HEK293T (cell line): ENCODE measurements around the gene KRTAP10-3.

Experiments
- CTCF ChIA-PET: fragments of 350-600 bp; formaldehyde crosslinking; extraction: SDS; loops from one replicate; lab custom pipeline; 2021; ENCODE audit warnings: antibody characterized with exemption, inconsistent platforms; lab: Yijun Ruan, JAX
- POLR2A ChIA-PET: fragments of 350-600 bp; formaldehyde crosslinking; extraction: SDS; loops from one replicate; lab custom pipeline; 2020; ENCODE audit warnings: antibody characterized with exemption, inconsistent platforms; lab: Yijun Ruan, JAX
- DNase-seq: peaks from one replicate; pipeline ENCODE4 v3.0.0; 2012; ENCODE audit warnings: mixed read lengths; ENCODE audit errors: extremely low spot score
- ARNT ChIP-seq: fragments of 450-650 bp; IDR thresholded peaks from 2 replicates; pipeline ENCODE4 v1.6.1; 2017; ENCODE audit warnings: mild to moderate bottlenecking
- BHLHE40 ChIP-seq: fragments of 450-650 bp; IDR thresholded peaks from 2 replicates; pipeline ENCODE4 v1.6.1; 2016; ENCODE audit warnings: mild to moderate bottlenecking, moderate library complexity, borderline replicate concordance
- CTBP1 ChIP-seq: fragments of 450-650 bp; IDR thresholded peaks from 2 replicates; pipeline ENCODE4 v1.6.1; 2016; ENCODE audit warnings: borderline replicate concordance
- ELF4 ChIP-seq: fragments of 450-650 bp; IDR thresholded peaks from 2 replicates; pipeline ENCODE4 v1.6.1; 2017; ENCODE audit warnings: antibody characterized with exemption
- FOXA1 ChIP-seq: fragments of 450-650 bp; IDR thresholded peaks from 2 replicates; pipeline ENCODE4 v1.6.1; 2016; ENCODE audit warnings: mild to moderate bottlenecking
- FOXK2 ChIP-seq: fragments of 450-650 bp; IDR thresholded peaks from 2 replicates; pipeline ENCODE4 v1.6.1; 2016; ENCODE audit warnings: mild to moderate bottlenecking
- FOXM1 ChIP-seq: fragments of 450-650 bp; IDR thresholded peaks from 2 replicates; pipeline ENCODE4 v1.6.1; 2017; ENCODE audit warnings: mild to moderate bottlenecking, borderline replicate concordance
- HDGF ChIP-seq: fragments of 450-650 bp; IDR thresholded peaks from 2 replicates; pipeline ENCODE4 v1.6.1; 2017; ENCODE audit warnings: antibody characterized with exemption, borderline replicate concordance
- L3MBTL2 ChIP-seq: fragments of 450-650 bp; conservative IDR thresholded peaks from 2 replicates; pipeline ENCODE4 v1.6.1; 2016; ENCODE audit warnings: mild to moderate bottlenecking
- LEF1 ChIP-seq: fragments of 450-650 bp; IDR thresholded peaks from 2 replicates; pipeline ENCODE4 v1.6.1; 2017; ENCODE audit warnings: mild to moderate bottlenecking, borderline replicate concordance
- NFRKB ChIP-seq: fragments of 450-650 bp; IDR thresholded peaks from 2 replicates; pipeline ENCODE4 v1.6.1; 2016; ENCODE audit warnings: mild to moderate bottlenecking, moderate library complexity
- PKNOX1 ChIP-seq: fragments of 450-650 bp; IDR thresholded peaks from 2 replicates; pipeline ENCODE4 v1.6.1; 2016
- SP1 ChIP-seq: fragments of 450-650 bp; IDR thresholded peaks from 2 replicates; pipeline ENCODE4 v1.6.1; 2017
- SUZ12 ChIP-seq: fragments of 450-650 bp; IDR thresholded peaks from 2 replicates; pipeline ENCODE4 v1.6.1; 2016; ENCODE audit warnings: mild to moderate bottlenecking
- TARDBP ChIP-seq: fragments of 450-650 bp; IDR thresholded peaks from 2 replicates; pipeline ENCODE4 v1.6.1; 2016
- ZNF384 ChIP-seq: fragments of 450-650 bp; IDR thresholded peaks from 2 replicates; pipeline ENCODE4 v1.6.1; 2016

The KRTAP10-3 gene

GRCh38 chr21:44521928-44522752 lies 36.5 kb downstream of the KRTAP10-3 start:
- ChIA-PET POLR2A (no interaction called here), CTCF (no interaction called here)
- TF ChIP-seq HDGF, result no peak
- no peak for TF ChIP-seq SP1
- TF ChIP-seq TARDBP, result no peak
- TF ChIP-seq CTBP1, result no peak
- TF ChIP-seq FOXA1, result no peak
- no peak for TF ChIP-seq LEF1
- TF ChIP-seq BHLHE40, result no peak
- TF ChIP-seq SUZ12, result no peak
- TF ChIP-seq NFRKB, result no peak
- TF ChIP-seq ELF4, result no peak
- no peak for TF ChIP-seq FOXK2
- TF ChIP-seq PKNOX1, result no peak
- TF ChIP-seq ZNF384, result no peak
- no peak for TF ChIP-seq ARNT
- DNase-seq, result no peak

DNA sequence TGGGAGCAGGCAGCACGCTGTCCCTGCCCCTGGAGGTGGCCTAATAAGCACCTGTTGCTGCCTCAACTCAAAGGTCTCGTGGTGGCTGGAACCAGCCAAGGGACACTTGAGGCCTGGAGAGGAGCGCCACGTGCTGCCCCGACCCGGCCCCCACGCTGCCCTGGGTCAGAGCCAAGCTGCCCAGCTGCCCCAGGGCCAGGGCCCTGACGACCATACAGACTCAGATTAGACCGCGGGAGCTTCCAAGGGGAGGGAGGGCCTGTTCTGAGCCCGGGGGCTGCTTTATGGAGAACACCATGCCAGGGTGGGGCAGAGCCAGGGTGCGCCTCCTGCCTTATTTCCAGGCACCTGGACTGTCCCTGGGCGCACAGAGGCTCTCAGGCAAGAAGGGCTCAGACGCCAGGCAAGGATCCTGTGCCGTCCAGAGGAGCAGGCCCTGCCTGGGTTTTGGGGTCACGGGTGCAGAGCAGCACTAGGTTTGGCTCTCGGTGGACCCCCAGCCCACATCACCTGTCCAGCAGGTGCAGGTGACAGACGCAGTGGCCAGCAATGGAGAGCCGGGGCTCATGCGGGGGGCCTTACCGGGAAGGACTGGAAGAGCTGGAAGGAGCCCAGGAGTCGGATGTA lies 37.2 kb downstream of the KRTAP10-3 start:
- ChIA-PET CTCF (no interaction called here), POLR2A (no interaction called here)
- DNase-seq, result no peak
- TF ChIP-seq BHLHE40, result no peak
- no peak for TF ChIP-seq ELF4
- TF ChIP-seq FOXM1, result no peak
- no peak for TF ChIP-seq TARDBP
- no peak for TF ChIP-seq PKNOX1
- no peak for TF ChIP-seq LEF1
- no peak for TF ChIP-seq L3MBTL2
- TF ChIP-seq SUZ12, result no peak
- no peak for TF ChIP-seq SP1
- TF ChIP-seq FOXK2, result no peak
- no peak for TF ChIP-seq ZNF384
- no peak for TF ChIP-seq ARNT
- no peak for TF ChIP-seq FOXA1
- TF ChIP-seq NFRKB, result no peak
- TF ChIP-seq CTBP1, result no peak
- TF ChIP-seq HDGF, result no peak

GRCh38 chr21:44520326-44521300 lies 38.0 kb downstream of the KRTAP10-3 start:
- CTCF ChIA-PET, result interaction anchor here (0.9 kb wide), 1 partner anchor 10 kb away, joined by 3 read pairs; no protein-coding TSS in a partner anchor
- TF ChIP-seq FOXK2 (no peak), HDGF (no peak), NFRKB (no peak), BHLHE40 (no peak), LEF1 (no peak), SP1 (no peak), FOXM1 (no peak), L3MBTL2 (no peak)
- POLR2A ChIA-PET, result no interaction called here

DNA sequence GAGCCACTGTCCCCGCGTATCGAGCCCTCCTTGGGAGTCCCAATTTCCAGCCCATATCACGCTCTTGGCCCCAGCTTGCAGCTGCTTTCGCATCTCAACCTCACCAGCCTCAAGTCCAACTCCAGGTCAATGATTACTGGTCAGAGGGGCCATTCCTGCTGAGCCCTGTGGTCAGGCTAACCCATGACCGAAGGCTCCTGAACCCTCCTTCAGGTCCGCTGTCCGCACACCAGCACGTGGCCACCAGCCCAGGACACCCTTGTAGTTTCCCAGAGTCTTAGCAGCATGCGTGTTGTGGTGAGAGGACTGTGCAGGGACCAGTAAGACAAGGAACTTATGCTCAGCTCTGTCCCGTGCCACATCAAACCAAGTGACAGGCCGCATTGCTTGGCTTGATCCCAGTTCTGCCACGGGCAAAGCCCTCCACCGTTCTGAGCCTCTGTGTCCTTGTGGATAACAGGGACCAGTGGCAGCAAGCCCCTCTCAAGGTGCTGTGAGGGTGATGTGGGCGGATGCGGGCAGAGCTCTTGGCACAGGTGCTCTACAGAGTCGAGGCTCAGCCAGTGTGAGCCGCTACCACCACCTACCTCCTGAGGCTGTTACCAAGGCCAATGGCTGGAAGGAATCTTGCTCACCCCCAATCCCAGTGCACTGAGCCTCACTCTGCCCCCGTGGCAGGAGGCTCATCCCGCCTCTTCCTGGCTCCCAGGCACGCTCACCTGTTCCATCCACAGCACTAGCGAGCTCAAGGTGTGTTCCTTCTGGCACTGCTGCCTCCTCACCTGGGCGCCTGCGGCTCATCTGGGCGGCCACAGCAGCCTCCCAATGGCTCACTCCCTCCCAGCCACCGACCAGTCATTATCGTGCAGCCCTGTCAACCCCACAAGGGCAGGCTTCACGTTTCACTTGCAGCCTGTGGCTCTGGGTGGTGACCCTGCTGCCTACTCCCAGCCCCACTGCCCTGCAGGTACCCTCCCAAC lies 39.0 kb downstream of the KRTAP10-3 start:
- no peak for DNase-seq
- TF ChIP-seq LEF1 (no peak), SP1 (no peak), SUZ12 (no peak), PKNOX1 (no peak)
- POLR2A ChIA-PET, result no interaction called here
- CTCF ChIA-PET, result interaction anchor here (0.9 kb wide), 1 partner anchor 9 kb away, joined by 3 read pairs; no protein-coding TSS in a partner anchor

More at GRCh38 chr21:44520326-44521300, 38.0 kb downstream of the KRTAP10-3 start:
- no peak for DNase-seq

DNA sequence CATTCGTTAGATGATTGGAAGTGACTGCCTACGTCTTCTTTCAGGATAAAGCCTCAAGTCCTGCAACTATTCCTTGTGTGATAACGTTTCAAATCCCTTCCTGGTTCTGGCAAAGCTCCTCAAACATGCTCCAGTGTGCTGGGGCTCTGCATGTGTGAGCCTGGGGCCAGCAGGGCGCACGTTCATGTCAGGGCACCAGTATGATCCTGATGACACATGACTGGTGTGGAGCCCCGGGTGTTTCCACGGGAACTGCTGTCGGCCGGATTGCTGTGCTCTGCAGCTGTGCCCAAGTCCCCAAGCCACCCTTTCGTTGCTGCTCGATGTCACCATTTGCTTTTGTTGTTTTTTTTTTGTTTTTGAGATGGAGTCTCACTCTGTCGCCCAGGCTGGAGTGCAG lies 39.9 kb downstream of the KRTAP10-3 start:
- CTCF ChIA-PET, result no interaction called here

More for the DNA sequence above, 39.9 kb downstream of the KRTAP10-3 start:
- no peak for DNase-seq
- TF ChIP-seq CTBP1, result no peak
- no peak for TF ChIP-seq ARNT
- no peak for TF ChIP-seq HDGF
- no peak for TF ChIP-seq TARDBP
- no peak for TF ChIP-seq SP1
- no peak for TF ChIP-seq L3MBTL2
- TF ChIP-seq LEF1, result no peak
- no peak for TF ChIP-seq FOXA1
- TF ChIP-seq NFRKB, result no peak
- TF ChIP-seq SUZ12, result no peak
- no peak for TF ChIP-seq FOXK2
- TF ChIP-seq BHLHE40, result no peak
- TF ChIP-seq ZNF384, result no peak
- TF ChIP-seq ELF4, result no peak
- TF ChIP-seq FOXM1, result no peak
- POLR2A ChIA-PET, result no interaction called here
